Measurements from ENCODE around the gene ITGB1.
"Not testable (repeated sequence)": the region's sequence is repeated elsewhere in the genome, so short reads cannot be mapped to it uniquely, and the experiment has no call there.

The ITGB1 gene

DNA sequence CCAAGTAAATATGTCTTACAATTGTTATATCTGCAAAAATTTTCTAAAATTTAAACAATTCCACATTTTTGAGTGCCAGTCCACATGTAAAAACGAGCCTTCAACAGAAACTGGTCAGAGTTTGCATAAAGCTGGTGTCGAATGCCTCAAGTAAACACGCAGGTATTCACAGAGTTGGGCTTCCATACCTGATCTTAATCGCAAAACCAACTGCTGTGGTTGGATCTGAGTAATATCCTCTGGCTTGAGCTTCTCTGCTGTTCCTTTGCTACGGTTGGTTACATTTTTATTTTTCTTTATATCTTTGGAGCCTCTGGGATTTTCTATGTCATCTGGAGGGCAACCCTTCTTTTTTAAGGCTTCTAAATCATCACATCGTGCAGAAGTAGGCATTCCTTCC, 28.4 kb downstream of the ITGB1 start:
- DNase-seq, result no peak

DNA sequence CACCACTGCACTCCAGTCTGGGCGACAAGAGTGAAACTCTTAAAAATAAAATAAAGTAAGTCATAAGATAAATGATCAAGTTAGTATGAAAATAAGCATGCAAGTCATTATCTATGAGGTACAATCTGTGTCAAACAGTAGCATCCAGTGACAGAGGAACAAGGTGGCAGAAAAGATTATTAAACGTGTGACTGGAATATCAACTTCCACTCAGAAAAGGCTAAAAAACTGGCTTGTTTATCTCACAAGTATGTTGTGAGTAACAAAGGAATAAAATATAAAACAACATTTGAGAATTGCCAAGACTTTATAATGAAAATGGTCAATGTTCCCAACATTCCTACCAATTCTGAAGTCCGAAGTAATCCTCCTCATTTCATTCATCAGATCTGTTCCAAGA, 30.3 kb downstream of the ITGB1 start:
- no peak for DNase-seq

DNA sequence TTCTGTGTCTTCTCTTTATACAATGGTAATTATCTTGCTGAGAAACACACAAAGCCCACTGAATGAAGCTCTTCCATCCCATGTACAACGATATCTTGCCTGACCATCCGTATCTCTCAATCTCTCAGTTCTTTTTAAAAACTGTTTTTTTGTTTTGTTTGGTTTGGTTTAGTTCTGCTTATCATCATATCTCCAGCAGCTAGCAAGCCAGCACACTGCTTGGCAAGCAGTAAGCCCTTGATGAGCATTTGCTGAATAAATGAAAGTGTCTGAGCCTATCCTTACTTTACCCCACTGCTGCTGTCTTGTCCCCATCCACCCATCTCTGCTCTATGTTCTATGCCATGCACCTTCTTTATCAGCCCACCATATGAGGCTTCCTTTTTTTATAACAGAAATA, 34.2 kb downstream of the ITGB1 start:
- no peak for DNase-seq

DNA sequence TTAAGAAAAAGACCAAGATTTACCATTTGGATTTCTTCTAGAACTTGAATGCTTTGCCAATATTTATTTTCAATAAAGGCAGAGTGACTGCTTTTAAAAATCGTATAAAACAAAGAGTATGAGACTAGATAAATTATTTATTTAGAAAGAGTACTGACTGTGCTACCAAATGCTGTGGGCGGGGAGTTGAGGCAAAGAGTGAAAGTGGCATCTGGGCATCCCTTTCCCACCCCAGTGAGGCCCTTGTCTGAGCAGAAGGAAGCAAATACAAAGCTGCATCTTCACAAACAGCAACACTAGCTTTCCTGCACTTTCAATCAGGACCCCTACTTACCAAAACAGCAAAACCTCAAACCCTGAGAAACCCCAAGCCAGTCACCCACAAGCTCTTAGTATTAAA, 34.9 kb downstream of the ITGB1 start:
- DNase-seq, result no peak

DNA sequence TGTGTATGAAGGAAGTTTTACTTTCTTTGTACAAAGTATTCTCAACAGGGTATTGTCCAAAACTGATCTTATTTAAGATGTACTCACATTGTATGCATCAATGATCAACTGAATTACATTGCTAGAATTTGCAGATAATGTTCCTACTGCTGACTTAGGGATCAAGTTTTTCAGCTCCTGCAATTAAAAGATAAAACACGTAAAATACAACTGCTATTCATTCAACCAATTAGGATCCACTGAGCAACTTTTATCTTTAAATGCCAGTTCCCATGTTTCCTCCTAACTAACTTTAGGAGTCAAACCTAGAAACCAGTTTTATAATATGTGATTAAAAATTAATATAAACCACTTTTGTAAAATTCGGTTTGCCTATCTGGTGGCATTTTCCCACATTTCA, 35.9 kb downstream of the ITGB1 start:
- no peak for DNase-seq

DNA sequence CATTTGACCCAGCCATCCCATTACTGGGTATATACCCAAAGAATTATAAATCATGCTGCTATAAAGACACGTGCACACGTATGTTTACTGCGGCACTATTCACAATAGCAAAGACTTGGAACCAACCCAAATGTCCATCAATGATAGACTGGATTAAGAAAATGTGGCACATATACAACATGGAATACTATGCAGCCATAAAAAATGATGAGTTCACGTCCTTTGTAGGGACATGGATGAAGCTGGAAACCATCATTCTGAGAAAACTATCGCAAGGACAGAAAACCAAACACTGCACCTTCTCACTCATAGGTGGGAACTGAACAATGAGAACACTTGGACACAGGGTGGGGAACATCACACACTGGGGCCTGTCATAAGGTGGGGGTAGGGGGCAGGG, 40.2 kb downstream of the ITGB1 start:
- DNase-seq, result not testable (repeated sequence)

DNA sequence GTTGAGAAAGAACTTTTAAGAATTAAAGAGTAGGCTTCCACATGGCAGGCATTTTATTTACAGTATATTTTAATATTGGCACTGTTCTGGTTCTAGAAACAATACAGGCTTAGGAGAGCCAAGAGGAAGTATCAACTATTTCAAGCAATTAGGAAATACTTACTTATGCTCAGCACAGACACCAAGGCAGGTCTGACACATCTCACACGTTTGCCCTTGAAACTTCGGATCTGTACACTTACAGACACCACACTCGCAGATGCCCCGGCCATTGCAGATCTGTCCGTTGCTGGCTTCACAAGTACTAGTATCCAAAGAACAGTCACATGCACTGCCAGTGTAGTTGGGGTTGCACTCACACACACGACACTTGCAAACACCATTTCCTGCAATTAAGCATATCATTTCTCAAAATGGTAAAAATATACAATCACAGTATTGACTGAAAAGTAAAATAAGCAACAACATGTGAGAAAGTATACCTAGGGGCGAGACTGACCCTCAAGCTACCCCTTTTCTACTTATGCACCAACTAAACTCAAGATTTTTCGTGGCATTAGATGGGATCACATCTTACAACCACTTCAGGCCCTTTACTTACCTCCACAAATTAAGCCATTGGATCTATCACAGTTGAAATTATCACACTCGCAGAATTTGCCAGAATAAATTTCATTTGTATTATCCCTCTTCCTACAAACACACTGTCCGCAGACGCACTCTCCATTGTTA, 46.6 kb downstream of the ITGB1 start:
- DNase-seq, result no peak

DNA sequence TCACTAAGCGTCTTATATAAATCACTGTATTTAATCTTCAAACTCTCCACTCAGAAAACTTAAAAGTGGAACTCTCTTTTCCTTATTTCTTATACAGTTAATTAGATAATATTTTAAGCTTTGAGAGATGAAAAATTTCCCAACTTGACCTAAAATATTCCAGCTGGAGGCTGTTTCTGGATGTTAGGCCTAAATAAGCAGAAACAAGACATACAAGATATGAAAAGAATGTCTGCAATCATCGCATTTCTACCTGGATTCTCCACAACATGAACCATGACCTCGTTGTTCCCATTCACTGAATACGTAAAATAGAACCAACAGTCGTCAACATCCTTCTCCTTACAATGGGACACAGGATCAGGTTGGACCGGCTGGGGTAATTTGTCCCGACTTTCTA, 48.1 kb downstream of the ITGB1 start:
- DNase-seq, result not testable (repeated sequence)

DNA sequence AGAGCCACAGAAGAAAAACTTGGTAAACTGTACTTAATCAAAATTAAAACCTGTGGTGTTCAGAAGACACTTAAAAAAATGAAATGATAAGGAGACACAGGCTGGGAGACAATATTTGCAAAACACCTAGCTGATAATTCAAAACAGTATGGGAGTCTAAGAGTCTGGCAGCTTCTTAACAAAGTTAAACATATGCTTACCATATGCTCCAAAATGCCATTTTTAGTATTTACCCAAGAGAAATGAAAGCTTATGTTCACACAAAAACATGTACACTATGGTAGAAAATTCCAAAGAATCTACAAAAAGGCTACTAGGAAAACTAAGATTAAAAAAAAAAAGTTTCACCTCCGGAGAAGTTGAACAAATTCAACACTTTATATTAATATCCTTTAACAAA, 48.6 kb downstream of the ITGB1 start:
- DNase-seq, result no peak

DNA sequence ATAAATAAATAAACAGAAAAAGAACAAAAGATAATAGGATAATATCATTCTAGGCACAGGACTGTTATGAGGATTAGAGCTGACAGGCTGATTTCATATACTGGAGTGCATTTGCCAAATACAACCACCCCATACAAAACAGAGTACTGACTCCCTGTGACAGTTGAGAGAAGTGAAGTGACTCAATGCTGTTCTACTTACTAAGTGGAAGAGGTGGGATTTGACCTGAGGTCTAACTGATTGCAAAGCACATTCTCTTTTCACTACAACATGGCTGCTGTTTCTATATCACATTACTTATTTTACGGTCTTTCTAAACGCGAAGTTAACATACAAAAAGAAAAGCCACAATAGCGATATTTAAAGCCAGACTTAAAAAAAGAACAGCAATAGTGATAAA, 51.4 kb downstream of the ITGB1 start:
- no peak for DNase-seq

DNA sequence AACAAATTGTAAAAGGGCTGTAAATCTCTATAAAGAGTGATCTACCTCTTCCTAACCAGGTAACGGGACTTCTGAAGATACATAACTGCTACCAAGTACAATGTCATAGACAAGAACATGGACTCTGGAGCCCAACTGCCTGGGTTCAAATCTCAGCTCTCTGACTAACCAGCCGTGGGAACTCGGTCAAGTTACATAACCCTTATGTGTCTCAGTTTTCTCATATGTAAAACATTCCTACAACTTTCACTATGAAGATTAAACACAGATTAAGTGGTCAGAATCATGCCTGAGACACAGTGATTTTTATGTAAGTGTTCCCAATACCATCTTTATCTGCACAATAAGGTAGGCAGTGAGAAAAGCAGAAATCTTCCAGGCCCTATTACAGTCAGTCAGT, 52.6 kb downstream of the ITGB1 start:
- no peak for DNase-seq

DNA sequence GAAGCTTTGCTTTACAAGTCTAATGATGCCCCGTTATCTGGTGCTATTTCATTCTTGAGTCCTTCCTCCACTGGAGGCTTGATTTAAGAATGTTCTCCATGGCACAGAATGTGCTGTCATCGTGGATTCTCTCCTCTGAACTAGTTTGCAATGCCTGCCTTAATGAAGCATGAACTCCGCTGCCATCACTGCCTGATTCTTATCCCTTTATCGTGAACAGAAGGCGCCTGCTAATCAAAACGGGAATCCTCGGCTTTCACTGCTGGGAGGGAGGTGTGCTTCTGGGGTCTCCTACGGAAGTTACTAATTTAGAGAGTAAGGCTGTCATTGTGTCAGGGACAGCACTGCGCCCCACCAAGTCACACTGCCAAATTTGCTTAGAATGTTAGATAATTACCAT, 56.2 kb downstream of the ITGB1 start:
- no peak for DNase-seq

DNA sequence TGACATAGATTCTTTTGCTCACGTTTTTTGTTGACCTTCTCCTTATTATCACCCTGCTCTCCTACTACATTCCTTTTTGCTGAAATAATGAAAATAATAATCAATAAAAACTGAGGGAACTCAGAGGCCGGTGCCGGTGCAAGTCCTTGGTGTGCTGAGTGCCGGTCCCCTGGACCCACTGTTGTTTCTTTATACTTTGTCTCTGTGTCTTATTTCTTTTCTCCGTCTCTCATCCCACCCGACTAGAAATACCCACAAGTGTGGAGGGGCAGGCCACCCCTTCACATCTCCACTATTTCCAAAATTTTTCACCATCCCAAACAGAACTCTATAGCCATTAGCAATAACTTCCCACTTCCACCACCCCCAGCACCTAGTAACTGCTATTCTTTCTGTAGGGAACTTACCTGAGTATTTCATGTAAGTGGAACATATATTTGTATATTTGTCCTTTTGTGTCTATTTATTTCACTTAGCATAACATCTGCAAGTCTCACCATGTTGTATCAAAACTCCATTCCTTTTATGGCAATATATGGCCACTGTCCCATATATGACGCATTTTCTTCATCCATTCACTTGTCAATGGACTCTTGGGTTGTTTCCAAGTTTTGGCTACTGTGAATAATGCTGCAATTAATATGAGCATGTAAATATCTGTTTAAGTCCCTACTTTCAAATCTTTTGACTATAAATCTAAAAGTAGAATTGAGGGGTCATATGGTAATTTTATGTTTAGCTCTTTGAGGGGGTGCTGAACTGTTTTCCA, 62.6 kb downstream of the ITGB1 start:
- not testable (repeated sequence) for DNase-seq

DNA sequence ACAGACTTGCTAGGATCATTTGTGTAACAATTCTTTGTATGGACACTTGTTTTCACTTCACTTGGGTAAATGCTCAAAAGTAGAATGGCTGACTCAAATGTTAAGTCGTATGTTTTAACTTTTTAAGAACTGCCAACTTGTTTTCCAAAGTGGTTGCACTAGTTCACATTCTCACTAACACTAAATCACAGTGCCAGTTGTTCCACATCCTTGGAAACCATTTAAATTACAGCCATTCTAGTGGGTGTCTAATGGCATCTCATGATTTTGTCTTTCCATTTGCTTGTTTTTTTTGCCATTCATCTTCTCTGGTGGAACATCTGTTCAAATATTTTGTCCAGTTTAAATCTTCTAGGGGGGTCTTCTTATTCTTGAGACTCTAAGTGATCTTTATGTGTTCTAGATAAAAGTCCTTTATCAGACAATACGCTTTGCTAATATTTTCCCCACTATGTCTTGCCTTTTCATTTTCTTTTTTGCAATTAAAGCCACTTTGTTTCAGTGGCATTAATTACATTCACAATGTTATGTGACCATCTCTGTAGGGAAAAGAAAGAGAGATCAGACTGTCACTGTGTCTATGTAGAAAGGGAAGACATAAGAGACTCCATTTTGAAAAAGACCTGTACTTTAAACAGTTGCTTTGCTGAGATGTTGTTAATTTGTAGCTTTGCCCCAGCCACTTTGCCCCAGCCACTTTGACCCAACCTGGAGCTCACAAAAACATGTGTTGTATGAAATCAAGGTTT, 63.9 kb downstream of the ITGB1 start:
- no peak for DNase-seq

DNA sequence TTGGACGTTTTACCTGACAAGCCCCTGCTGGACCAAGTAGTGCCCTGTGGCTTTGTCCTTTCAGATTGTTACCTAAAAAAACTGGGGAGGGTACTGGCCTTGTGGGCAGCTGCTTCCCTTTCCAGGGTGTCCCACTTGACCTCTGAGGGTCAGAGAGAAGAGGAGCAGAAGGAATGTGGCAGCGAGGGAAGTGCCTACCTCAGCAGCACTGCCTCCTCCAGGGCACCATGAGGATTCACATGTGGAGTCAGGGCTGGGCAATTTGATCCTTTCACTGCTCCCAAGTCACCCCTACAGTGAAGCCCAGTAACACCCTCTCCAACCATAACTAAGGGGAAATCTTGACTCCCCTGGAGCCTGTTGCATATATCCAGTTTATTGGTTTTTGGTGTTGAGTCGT, 64.6 kb downstream of the ITGB1 start:
- no peak for DNase-seq

DNA sequence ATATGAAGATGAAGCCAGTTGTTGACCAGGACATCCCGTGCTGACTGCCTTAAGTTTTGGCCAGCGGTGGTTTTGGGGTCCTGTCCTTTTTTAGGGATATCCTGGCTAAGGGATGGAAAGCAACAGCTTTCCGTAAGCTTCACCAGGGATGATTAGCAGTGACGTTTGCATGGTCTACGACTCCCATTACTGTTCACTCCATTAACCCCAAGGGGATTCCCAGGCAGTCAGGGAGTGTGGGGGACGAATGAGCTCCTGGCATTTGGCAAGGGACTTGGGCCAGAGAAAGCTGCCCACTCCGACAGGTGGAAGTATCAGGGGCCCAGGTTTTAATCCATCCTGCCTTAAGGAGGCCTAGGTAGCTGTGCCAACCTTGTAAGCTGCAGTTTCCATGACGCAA, 66.8 kb downstream of the ITGB1 start:
- DNase-seq, result no peak

DNA sequence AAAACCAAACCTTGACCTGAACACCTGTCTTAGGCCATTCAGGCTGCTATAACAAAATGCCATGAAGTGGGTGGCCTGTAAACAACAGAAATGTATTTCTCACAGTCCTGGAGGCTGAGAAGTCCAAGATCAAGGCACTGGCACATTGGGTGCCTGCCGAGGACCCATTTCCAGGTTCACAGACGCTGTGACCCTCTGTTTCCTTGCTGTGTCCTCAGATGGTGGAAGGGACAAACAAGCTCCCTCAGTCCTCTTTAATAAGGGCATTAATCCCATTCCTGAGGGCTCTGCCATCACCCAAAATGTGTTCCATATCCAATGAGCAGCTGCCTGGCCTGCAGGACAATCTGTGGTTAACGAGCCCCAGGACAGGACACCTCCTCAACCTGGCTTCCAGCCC, 67.6 kb downstream of the ITGB1 start:
- DNase-seq, result no peak

DNA sequence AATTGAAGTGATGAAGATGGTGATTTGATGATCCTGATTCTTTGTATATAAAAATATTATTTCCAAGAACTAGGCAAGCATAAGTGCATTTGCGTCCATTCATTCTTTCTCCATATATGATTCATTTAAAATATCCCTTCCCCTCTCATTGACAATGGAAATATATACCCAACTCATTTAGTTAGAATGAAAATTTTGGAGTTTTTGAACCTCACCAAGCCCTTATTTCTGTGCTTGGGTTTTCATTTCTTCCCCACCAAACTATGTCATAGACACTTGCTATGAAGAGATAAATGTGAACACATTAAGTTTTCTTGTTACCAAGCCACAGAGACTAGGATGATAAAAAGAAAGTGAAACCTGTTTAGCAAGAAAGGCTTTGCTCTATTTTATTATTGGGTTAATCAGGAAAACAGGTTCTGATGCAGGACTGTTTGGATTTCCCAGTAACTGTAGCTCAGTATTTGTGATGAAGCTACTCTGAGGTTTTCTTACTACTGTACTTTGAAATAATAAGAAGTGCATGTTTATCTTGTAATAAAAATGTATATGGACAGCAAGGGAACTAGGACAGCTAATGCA, 68.3 kb downstream of the ITGB1 start:
- DNase-seq, result no peak

DNA sequence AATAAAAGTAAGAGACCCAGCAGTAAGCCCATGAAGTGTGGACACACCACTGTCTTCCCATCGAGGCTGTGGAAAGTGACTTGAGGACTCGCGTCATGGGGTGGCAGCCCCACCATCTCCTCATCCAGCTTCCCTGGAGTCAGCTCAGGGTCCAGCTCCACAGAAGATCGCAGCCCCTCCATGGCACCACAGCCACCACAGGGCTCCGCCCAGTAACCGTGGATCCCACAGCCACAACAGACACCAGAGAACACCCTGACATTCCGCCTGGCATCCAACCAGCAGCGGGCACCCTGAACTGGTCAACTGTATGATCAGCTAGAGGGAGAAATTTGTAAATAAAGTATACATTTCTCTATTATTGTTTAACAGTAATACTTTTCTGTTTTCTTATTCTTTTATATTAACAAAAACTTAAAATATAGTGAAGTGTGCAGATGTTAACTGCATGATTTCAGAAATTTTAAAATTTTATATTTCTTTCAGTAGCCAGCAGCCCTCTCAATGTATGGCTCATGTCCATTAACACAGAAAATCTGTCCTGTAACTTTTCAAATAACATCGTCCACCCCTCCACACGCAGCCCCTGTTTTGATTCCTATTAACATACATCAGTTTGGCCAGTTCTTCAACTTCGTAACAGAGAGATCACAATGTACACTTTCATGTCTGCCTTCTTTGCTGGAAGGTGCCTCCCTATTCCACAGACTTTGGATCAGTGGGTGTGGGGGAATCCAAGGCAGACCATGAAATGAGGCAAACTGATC, 69.7 kb downstream of the ITGB1 start:
- DNase-seq, result no peak

DNA sequence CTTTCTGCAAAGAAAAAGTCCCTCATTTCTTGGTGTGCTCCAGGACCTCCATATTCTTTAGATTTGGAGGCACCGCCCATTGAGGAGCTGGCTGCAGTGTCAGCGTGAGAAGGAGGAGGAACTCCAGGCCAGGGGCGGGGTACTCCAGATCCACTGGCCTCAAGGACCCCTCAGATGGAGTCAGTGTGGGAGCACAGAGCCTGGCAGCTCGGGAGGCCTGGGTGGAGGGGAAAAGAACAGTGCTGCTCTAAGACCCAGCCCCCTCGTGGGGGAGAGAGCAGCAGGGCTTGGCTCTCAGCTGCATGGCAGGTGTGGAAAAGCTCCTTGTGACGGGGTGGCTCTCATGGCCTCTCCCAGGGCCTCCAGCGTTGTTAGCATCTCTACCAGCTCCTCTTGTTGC, 70.5 kb downstream of the ITGB1 start:
- DNase-seq, result no peak

DNA sequence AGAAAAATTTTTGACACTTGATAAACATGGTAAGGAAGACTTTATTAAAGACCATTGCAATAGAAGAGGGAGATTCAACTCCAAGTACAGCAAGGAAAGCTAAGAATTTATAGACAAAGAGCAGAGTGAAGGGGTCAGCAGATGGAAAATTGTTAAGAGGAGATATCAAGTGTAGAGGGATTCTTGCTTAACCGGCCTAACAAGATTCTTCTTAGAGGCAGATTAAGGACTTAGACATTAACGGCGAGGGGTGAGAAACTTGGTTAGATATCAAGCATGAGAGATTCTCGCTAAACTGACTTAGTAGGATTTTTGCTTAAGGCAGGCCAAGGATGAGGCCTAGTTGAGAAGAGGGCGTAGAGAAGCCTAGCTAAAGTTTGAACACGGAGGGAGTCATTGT, 76.0 kb downstream of the ITGB1 start:
- DNase-seq, result no peak

DNA sequence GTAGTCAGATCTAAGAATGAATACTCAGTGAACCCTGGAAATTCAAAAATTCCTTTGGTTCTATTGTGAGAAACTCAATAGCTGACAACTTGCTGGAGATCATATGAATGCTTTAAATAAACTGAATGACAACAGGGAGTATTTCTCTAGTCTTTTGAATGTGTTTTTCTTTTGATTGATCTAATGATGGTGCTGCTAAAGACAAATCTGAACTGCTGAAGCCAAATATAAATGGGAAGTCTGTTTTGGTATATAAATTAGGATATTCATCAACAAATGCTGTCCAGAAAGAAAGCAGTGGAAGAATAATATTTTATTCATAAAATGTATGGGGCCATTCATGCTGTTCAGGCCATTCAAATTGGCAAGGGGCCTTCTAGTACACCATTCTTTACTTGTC, 79.4 kb downstream of the ITGB1 start:
- no peak for DNase-seq

DNA sequence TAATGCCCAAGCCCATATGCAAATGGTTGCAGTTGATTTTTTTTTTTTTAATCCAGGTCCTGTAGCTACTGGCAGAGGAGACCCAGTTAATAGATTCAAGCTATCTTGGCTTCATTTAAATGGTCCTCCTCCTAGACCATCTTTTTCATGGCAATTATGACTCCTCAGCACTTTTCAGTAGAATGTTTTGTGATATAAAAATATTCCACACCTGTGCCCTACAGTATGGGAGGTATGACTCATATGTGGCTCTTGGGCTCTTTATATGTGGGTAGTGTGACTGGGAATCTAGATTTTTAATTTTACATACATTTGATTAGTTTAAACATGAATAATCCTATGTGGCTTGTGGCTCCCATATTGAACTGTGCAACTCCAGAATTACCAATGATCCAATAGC, 80.1 kb downstream of the ITGB1 start:
- no peak for DNase-seq
